ENCODE measurements around the gene ACCSL.

The ACCSL gene

GRCh38 chr11:44071157-44071556 lies 23.4 kb downstream of the ACCSL start:
- Histone ChIP-seq H3K4me3 (ENCODE audit: low read depth, low read length) (no peak overlapping the region), H3K27me3 (no peaks in the 10 kb centered on the region), H3K36me3 (no peaks in the 10 kb centered on the region), H3K9me3 (no peaks in the 10 kb centered on the region), H3K4me1 (no peaks in the 10 kb centered on the region)
- TF ChIP-seq CTCF (IDR thresholded peaks at IDR 0.05; ENCODE audit: low read depth, low read length): 0 out of 2 replicates have a peak, but pooled peaks have one; percentile 4
- DNase-seq: no peak

GRCh38 chr11:44072757-44073658 lies 25.2 kb downstream of the ACCSL start:
- Histone ChIP-seq H3K4me3 (ENCODE audit: low read depth, low read length) (no peak overlapping the region), H3K27me3 (no peaks in the 10 kb centered on the region), H3K9me3 (no peaks in the 10 kb centered on the region), H3K36me3 (no peaks in the 10 kb centered on the region), H3K4me1 (no peaks in the 10 kb centered on the region)
- no peak for TF ChIP-seq CTCF (IDR thresholded peaks at IDR 0.05; ENCODE audit: low read depth, low read length)
- no peak for DNase-seq

- H3K9me3 ChIP-seq: no peaks in the 10 kb centered on the region
- no peaks in the 10 kb centered on the region for H3K4me1 ChIP-seq
- no peak for DNase-seq
- H3K27me3 ChIP-seq: no peaks in the 10 kb centered on the region
- H3K36me3 ChIP-seq: no peaks in the 10 kb centered on the region
- no peak for TF ChIP-seq CTCF (IDR thresholded peaks at IDR 0.05; ENCODE audit: low read depth, low read length)
- H3K4me3 ChIP-seq (ENCODE audit: low read depth, low read length): no peak overlapping the region
Observed at GRCh38 chr11:44078794-44079193, 31.0 kb downstream of the ACCSL start.

GRCh38 chr11:44079376-44079775 lies 31.6 kb downstream of the ACCSL start:
- no peak overlapping the region for H3K4me3 ChIP-seq (ENCODE audit: low read depth, low read length)
- TF ChIP-seq CTCF (IDR thresholded peaks at IDR 0.05; ENCODE audit: low read depth, low read length): no peak
- H3K9me3 ChIP-seq: no peaks in the 10 kb centered on the region
- DNase-seq: no peak
- no peaks in the 10 kb centered on the region for H3K36me3 ChIP-seq
- H3K27me3 ChIP-seq: no peaks in the 10 kb centered on the region
- no peaks in the 10 kb centered on the region for H3K4me1 ChIP-seq

- TF ChIP-seq CTCF (IDR thresholded peaks at IDR 0.05; ENCODE audit: low read depth, low read length): no peak
- Histone ChIP-seq H3K4me1 (no peaks in the 10 kb centered on the region), H3K36me3 (no peaks in the 10 kb centered on the region), H3K9me3 (no peaks in the 10 kb centered on the region), H3K4me3 (ENCODE audit: low read depth, low read length) (no peak overlapping the region), H3K27me3 (no peaks in the 10 kb centered on the region)
- no peak for DNase-seq
Observed at GRCh38 chr11:44080951-44081350, 33.2 kb downstream of the ACCSL start.

GRCh38 chr11:44082645-44083044 lies 34.9 kb downstream of the ACCSL start:
- H3K4me1 ChIP-seq: no peaks in the 10 kb centered on the region
- DNase-seq: no peak
- H3K9me3 ChIP-seq: no peaks in the 10 kb centered on the region
- H3K36me3 ChIP-seq: no peaks in the 10 kb centered on the region
- TF ChIP-seq CTCF (IDR thresholded peaks at IDR 0.05; ENCODE audit: low read depth, low read length): no peak
- no peaks in the 10 kb centered on the region for H3K27me3 ChIP-seq
- no peak overlapping the region for H3K4me3 ChIP-seq (ENCODE audit: low read depth, low read length)

Measured in BE2C (cell line).